HTERT RPE-1 (cell line): ENCODE measurements around the gene HSD17B14.
"Not testable (repeated sequence)": the region's sequence is repeated elsewhere in the genome, so short reads cannot be mapped to it uniquely, and the experiment has no call there.

Experiments used
- in situ Hi-C: fragments of 300-500 bp; cut with MboI; formaldehyde crosslinking; loops from 4 replicates; pipeline ENCODE4 v1.14.3; 2020; ENCODE audit warnings: low sequenced_read_pairs

HSD17B14 gene

GRCh38 chr19:48867746-48868113 lies 31.4 kb upstream of the HSD17B14 start:
- in situ Hi-C loops, result no loop called here

DNA sequence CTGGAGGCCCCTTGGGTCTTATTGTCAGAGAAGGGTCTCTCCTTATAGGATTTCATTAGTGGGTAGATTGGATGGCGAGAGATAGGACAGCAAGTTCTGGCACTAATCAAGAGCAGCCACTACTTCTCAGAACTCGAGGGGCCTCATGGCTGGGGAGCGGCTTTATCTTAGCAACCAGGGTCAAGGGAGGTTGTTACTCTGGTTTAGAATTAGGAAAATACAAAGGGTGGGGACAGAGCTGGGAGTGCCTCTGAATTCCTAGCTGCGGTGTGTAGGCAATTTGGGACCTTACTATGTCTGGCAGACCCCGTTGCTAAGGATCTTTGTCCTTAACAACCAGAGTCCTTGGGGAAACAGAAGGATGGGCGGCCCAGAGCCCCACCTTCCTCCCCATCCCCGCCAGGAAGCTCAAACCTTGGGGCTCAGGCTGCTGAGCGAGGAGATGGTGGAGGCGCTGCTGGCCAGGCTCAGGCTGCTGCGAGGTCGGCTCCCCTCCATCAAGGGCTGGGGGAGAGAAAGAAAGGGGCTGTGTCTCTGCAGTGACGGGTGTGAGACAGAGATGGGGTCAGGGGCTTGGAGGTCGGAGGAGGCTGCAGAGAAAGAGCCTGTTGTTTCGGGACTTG lies 30.9 kb upstream of the HSD17B14 start:
- in situ Hi-C loops, result no loop called here

- in situ Hi-C loops, result no loop called here
These were observed 30.4 kb upstream of the HSD17B14 start for GRCh38 chr19:48866692-48867091.

DNA sequence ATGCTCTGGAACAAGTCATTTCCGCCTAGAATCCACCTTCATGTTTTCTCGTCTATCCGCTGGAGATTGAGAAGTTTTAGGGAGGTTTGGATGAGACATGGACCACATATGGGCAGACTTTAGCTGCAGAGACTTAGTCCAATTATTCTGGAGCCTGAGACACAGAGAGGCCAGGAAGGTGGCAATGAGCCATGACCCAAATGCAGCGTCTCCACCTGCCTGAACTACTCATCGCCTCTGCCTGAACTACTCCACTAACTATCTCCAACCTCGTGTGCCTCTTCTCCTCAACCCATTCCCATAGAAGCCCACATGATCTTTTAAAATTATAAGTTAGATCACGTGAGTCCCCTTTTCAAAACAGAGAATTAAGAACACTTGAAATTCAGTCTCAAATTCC lies 26.5 kb upstream of the HSD17B14 start:
- in situ Hi-C loops, result no loop called here

- in situ Hi-C loops, result no loop called here
These were observed 25.0 kb upstream of the HSD17B14 start for GRCh38 chr19:48861313-48861712.

GRCh38 chr19:48859711-48860572 lies 23.7 kb upstream of the HSD17B14 start:
- in situ Hi-C loops, result no loop called here

- in situ Hi-C loops, result no loop called here
These were observed 22.9 kb upstream of the HSD17B14 start for GRCh38 chr19:48858984-48859710.

- in situ Hi-C loops, result no loop called here
These were observed 20.6 kb upstream of the HSD17B14 start for GRCh38 chr19:48856921-48857320.

GRCh38 chr19:48854103-48854502 lies 17.8 kb upstream of the HSD17B14 start:
- in situ Hi-C loops, result no loop called here

GRCh38 chr19:48853483-48853882 lies 17.2 kb upstream of the HSD17B14 start:
- in situ Hi-C loops, result no loop called here

DNA sequence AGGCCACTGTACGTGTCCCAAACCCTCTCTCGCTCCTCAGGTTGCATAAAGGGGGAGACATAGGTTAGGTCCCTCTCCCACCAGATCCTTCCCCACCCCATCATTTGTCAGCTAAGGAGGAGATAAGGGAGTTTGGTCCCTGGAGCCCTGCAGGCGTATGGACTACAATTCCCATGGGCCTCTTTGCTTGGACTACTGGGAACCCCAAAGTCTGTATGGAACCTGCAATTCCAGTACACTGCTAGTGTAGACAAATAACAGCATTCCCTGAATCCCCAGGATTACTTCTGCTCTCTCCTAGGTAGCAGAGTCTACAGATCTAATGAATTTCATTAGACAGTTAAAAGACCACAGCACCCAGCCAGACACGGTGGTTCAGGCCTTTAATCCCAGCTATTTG lies 16.0 kb upstream of the HSD17B14 start:
- in situ Hi-C loops, result no loop called here

GRCh38 chr19:48846659-48847058 lies 10.4 kb upstream of the HSD17B14 start:
- in situ Hi-C loops, result not testable (repeated sequence)

DNA sequence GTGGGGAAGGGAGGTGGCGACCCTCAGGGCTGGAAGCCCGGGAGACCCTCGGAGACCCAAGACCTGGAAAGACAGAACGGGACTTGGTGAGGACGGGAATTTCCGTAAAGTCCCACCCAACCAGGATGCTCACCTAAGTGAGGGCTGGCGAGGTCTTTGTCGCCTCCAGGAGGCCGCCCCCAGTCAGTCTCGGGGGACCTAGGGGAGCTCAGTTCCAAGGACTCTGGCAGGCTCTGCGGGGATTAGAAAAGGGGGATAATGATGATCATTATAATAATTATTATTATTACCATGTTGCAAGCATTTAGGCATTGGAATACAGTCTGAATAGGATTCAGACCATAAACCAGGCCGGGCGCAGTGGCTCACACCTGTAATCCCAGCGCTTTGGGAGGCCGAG lies 9.1 kb upstream of the HSD17B14 start:
- in situ Hi-C loops, result no loop called here

GRCh38 chr19:48844472-48844871 lies 8.2 kb upstream of the HSD17B14 start:
- in situ Hi-C loops, result no loop called here

GRCh38 chr19:48842789-48843162 lies 6.5 kb upstream of the HSD17B14 start:
- in situ Hi-C loops, result no loop called here

DNA sequence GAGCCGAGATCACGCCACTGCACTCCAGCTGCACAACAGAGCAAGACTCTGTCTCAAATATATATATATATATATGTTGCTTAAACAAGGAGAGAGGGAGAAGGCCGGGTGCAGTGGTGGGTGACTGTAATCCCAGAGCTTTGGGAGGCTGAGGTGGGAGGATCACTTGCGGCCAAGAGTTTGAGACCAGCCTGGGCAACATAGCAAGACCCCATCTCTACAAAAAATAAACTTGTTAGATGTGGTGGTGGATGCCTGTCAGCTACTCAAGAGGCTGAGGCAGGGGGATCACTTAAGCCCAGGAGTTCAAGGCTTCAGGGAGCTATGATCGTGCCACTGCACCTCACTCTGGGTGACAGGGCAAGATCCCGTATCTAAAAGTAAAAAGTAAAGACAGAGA lies 5.3 kb upstream of the HSD17B14 start:
- in situ Hi-C loops, result no loop called here

DNA sequence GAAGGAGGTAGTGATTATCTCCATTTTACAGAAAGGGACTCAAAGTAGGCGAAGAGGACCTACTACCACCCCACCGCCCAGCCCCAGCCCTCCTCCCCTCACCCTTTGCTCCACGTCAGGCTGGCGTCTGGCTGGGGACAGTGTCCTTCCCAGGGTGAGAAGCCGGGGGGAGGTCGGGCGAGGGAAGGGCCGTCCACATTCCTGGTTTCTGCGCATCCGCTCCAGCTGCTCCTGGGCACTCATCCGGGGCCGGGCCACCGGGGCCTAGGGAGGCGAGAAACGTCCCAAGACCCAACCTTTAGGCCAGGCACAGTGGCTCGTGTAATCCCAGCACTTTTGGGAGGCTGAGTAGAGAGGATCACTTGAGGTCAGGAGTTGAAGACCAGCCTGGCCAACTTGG lies 4.8 kb upstream of the HSD17B14 start:
- in situ Hi-C loops, result no loop called here

DNA sequence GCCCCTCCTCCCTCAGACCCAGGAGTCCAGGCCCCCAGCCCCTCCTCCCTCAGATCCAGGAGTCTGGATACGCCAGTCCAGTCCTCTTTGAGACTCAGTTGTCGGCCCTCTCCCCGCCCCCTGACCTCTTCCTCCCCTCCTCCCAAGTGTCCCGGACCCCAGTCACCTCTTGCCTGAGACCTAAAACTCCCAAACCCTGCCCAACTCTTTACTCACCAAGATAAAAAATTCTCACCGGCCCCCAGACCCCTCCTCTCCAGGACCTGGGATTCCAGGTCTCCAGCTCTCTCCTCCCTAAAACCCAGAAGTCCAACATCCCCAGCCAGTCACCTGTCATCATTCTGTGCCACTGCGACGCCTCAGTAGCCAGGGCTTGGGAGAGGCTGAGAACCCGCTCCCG lies 1.4 kb upstream of the HSD17B14 start:
- in situ Hi-C loops, result no loop called here

DNA sequence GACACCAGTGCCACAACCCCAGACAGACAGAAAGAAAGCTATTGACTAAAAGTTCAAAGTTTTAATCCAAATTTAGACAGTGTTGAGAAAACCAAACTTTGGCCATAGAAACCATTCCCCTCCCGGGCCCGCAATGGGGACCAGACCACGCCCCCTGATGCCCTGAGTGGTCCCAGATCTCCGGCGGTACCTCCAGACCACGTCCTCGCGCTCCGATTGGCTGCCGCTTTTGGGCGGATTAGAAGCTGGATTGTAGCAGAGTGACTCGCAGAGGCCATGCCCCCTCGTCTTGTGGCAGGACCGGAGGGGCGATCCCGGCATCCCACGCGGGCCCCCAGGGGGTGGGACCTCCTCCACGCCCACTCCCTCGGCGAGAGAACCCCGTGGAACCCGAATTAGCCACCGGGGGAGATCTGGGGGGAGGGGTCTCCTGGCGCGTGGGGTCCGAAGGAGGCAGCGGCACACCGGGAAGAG lies 797 bp upstream of the HSD17B14 start:
- in situ Hi-C loops, result no loop called here

DNA sequence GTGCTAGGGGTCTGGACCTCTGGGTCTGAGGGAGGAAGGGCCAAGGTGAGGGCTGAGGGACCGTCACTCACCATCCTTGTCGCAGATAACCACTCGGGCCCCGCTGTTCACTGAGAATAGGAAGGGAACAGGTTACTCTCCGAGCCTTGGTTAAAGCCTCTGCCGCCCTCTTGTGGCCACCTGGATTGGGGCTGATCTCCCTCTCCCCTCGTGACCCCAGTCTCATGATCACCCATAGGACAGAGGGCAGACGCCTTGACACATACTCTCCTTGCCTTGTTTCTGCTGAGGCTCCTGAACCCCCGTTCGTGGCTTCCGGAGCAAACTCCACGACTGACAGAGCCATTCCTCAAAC lies 580 bp downstream of the HSD17B14 start:
- in situ Hi-C loops, result no loop called here

DNA sequence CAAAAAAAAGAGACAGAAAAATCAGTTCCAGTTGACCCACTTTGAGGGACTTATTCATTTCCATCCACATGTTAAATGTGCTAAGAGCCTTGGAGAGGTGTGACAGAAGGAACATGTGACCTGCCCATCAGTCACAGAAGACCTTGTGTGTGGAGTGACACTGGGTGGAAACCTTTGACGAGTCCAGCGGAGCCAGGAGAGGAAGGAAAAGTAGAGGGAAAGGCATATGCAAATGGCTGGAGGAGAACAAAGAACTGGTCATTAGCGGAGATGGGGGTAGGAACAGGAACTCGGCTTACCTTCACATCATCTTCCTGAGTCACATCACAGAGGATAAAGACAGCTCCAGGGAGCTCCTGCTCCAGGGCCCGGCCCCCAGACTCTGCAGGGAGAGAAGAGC lies 2.3 kb downstream of the HSD17B14 start:
- in situ Hi-C loops, result no loop called here

- in situ Hi-C loops, result no loop called here
These were observed 3.2 kb downstream of the HSD17B14 start for GRCh38 chr19:48833049-48833448.
